NT2/D1 (cell line): ENCODE measurements around the gene MAP3K5.

ENCODE experiments used
- DNase-seq: peaks from one replicate; pipeline ENCODE4 v3.0.0-alpha.2; 2011; ENCODE audit warnings: low read depth, low spot score
- H3K27me3 ChIP-seq: 2 replicates; pipeline ENCODE4 v1.6.0; 2011; ENCODE audit warnings: mild to moderate bottlenecking; ENCODE audit not compliant: insufficient read length, insufficient read depth
- H3K36me3 ChIP-seq: 2 replicates; pipeline ENCODE4 v1.6.1; 2011; ENCODE audit warnings: mild to moderate bottlenecking, low read length, mixed read lengths; ENCODE audit not compliant: insufficient read depth, insufficient read length
- H3K4me1 ChIP-seq: 2 replicates; pipeline ENCODE4 v1.5.1; 2011; ENCODE audit not compliant: insufficient read depth, insufficient read length
- H3K4me3 ChIP-seq: 2 replicates; pipeline ENCODE4 v1.5.1; 2011; ENCODE audit warnings: low read depth; ENCODE audit not compliant: insufficient read length
- H3K9ac ChIP-seq: 2 replicates; pipeline ENCODE4 v1.6.0; 2011; ENCODE audit warnings: low read depth; ENCODE audit not compliant: insufficient read length
- H3K9me3 ChIP-seq: 2 replicates; pipeline ENCODE4 v1.5.1; 2011; ENCODE audit warnings: mild to moderate bottlenecking, low read length; ENCODE audit not compliant: insufficient read depth
- SUZ12 ChIP-seq: IDR thresholded peaks from 2 replicates; pipeline ENCODE4 v1.6.1; 2011; ENCODE audit not compliant: insufficient read length, insufficient read depth; ENCODE audit errors: extremely low read depth
- YY1 ChIP-seq: IDR thresholded peaks from 2 replicates; pipeline ENCODE4 v1.6.1; 2011; ENCODE audit not compliant: insufficient read length, insufficient read depth
- ZNF274 ChIP-seq: IDR thresholded peaks from 2 replicates; pipeline ENCODE4 v1.6.1; 2011; ENCODE audit warnings: mild to moderate bottlenecking, low read depth, low read length

MAP3K5 gene

GRCh38 chr6:136611133-136611532, 181.1 kb downstream of the MAP3K5 start:
- no peaks in the 10 kb centered on the region for H3K27me3 ChIP-seq
- H3K9ac ChIP-seq: no peak overlapping the region
- H3K9me3 ChIP-seq: no peaks in the 10 kb centered on the region
- TF ChIP-seq SUZ12 (no peak), ZNF274 (no peak), YY1 (no peak)
- DNase-seq: no peak
- H3K36me3 ChIP-seq: no peaks in the 10 kb centered on the region
- no peaks in the 10 kb centered on the region for H3K4me1 ChIP-seq
- no peak overlapping the region for H3K4me3 ChIP-seq

GRCh38 chr6:136609873-136610706, 182.2 kb downstream of the MAP3K5 start:
- no peak overlapping the region for H3K9ac ChIP-seq
- no peak for DNase-seq
- no peaks in the 10 kb centered on the region for H3K36me3 ChIP-seq
- H3K9me3 ChIP-seq: no peaks in the 10 kb centered on the region
- H3K4me3 ChIP-seq: no peak overlapping the region
- H3K4me1 ChIP-seq: no peaks in the 10 kb centered on the region
- no peaks in the 10 kb centered on the region for H3K27me3 ChIP-seq
- TF ChIP-seq SUZ12 (no peak), ZNF274 (no peak), YY1 (no peak)

GRCh38 chr6:136608991-136609390, 183.3 kb downstream of the MAP3K5 start:
- Histone ChIP-seq H3K9me3 (no peaks in the 10 kb centered on the region), H3K4me3 (no peak overlapping the region), H3K9ac (no peak overlapping the region), H3K4me1 (no peaks in the 10 kb centered on the region), H3K27me3 (no peaks in the 10 kb centered on the region), H3K36me3 (no peaks in the 10 kb centered on the region)
- no peak for DNase-seq
- TF ChIP-seq SUZ12 (no peak), YY1 (no peak), ZNF274 (no peak)

- Histone ChIP-seq H3K9me3 (no peaks in the 10 kb centered on the region), H3K36me3 (no peaks in the 10 kb centered on the region), H3K4me1 (no peaks in the 10 kb centered on the region), H3K9ac (no peak overlapping the region), H3K4me3 (no peak overlapping the region), H3K27me3 (no peaks in the 10 kb centered on the region)
- peak; percentile 54 for DNase-seq
- no peak for TF ChIP-seq SUZ12
- TF ChIP-seq YY1: no peak
- TF ChIP-seq ZNF274: no peak
Observed at GRCh38 chr6:136607932-136608772, 184.1 kb downstream of the MAP3K5 start.

GRCh38 chr6:136607204-136607931, 184.9 kb downstream of the MAP3K5 start:
- Histone ChIP-seq H3K4me3 (no peak overlapping the region), H3K9ac (no peak overlapping the region), H3K27me3 (no peaks in the 10 kb centered on the region), H3K4me1 (no peaks in the 10 kb centered on the region), H3K36me3 (no peaks in the 10 kb centered on the region), H3K9me3 (no peaks in the 10 kb centered on the region)
- DNase-seq: no peak
- TF ChIP-seq ZNF274 (no peak), SUZ12 (no peak), YY1 (no peak)

GRCh38 chr6:136604928-136605510, 187.3 kb downstream of the MAP3K5 start:
- no peak for TF ChIP-seq ZNF274
- TF ChIP-seq YY1: no peak
- TF ChIP-seq SUZ12: no peak
- no peaks in the 10 kb centered on the region for H3K9me3 ChIP-seq
- H3K27me3 ChIP-seq: no peaks in the 10 kb centered on the region
- H3K36me3 ChIP-seq: no peaks in the 10 kb centered on the region
- no peak overlapping the region for H3K4me3 ChIP-seq
- no peaks in the 10 kb centered on the region for H3K4me1 ChIP-seq
- DNase-seq: no peak
- H3K9ac ChIP-seq: no peak overlapping the region
